ENCODE measurements around the gene PLAC8L1.

- TF ChIP-seq CTCF (conservative IDR thresholded peaks at IDR 0.05; ENCODE audit: low read length): no peak
- no peak for TF ChIP-seq EZH2phosphoT487 (IDR thresholded peaks at IDR 0.05; ENCODE audit: borderline replicate concordance, low read depth, low read length)
Measured at GRCh38 chr5:146112476-146112875, 7.1 kb upstream of the PLAC8L1 start.
